Measurements from ENCODE around the gene EME2. TPM values are rescaled to one million over a fixed set of nuclear protein-coding genes. Genes with fewer than 3 reads are reported as not detected.

EME2 gene
- total RNA-seq, 1 experiment from 2014 or later, result 3.5 TPM

- no peak for DNase-seq (ENCODE audit: low read depth)
- in situ Hi-C loops (cut with HindIII; ENCODE audit: low pct_unique_long_range_greater_than_20kb, low sequenced_read_pairs), result no loop called here
These were observed 29.0 kb upstream of the EME2 start for GRCh38 chr16:1743376-1744337.

GRCh38 chr16:1744338-1744840 lies 28.2 kb upstream of the EME2 start:
- no peak for DNase-seq (ENCODE audit: low read depth)
- in situ Hi-C loops (cut with HindIII; ENCODE audit: low pct_unique_long_range_greater_than_20kb, low sequenced_read_pairs), result no loop called here

GRCh38 chr16:1745181-1745899 lies 27.3 kb upstream of the EME2 start:
- DNase-seq (ENCODE audit: low read depth), result peak; percentile 35

GRCh38 chr16:1745900-1746692 lies 26.5 kb upstream of the EME2 start:
- in situ Hi-C loops (cut with HindIII; ENCODE audit: low pct_unique_long_range_greater_than_20kb, low sequenced_read_pairs), result no loop called here
- peak; percentile 70 for DNase-seq (ENCODE audit: low read depth)

More at GRCh38 chr16:1745181-1745899, 27.3 kb upstream of the EME2 start:
- in situ Hi-C loops (cut with HindIII; ENCODE audit: low pct_unique_long_range_greater_than_20kb, low sequenced_read_pairs), result no loop called here

GRCh38 chr16:1746693-1747195 lies 25.9 kb upstream of the EME2 start:
- peak; percentile 50 for DNase-seq (ENCODE audit: low read depth)

GRCh38 chr16:1747934-1748333 lies 24.7 kb upstream of the EME2 start:
- DNase-seq (ENCODE audit: low read depth), result no peak
- in situ Hi-C loops (cut with HindIII; ENCODE audit: low pct_unique_long_range_greater_than_20kb, low sequenced_read_pairs), result no loop called here

More at GRCh38 chr16:1746693-1747195, 25.9 kb upstream of the EME2 start:
- in situ Hi-C loops (cut with HindIII; ENCODE audit: low pct_unique_long_range_greater_than_20kb, low sequenced_read_pairs), result no loop called here

- in situ Hi-C loops (cut with HindIII; ENCODE audit: low pct_unique_long_range_greater_than_20kb, low sequenced_read_pairs), result no loop called here
- DNase-seq (ENCODE audit: low read depth), result no peak
These were observed 23.2 kb upstream of the EME2 start for GRCh38 chr16:1749152-1750117.

GRCh38 chr16:1751946-1752345 lies 20.7 kb upstream of the EME2 start:
- DNase-seq (ENCODE audit: low read depth), result no peak
- in situ Hi-C loops (cut with HindIII; ENCODE audit: low pct_unique_long_range_greater_than_20kb, low sequenced_read_pairs), result no loop called here

- no peak for DNase-seq (ENCODE audit: low read depth)
- in situ Hi-C loops (cut with HindIII; ENCODE audit: low pct_unique_long_range_greater_than_20kb, low sequenced_read_pairs), result no loop called here
These were observed 19.8 kb upstream of the EME2 start for GRCh38 chr16:1752853-1753252.

GRCh38 chr16:1754204-1754603 lies 18.4 kb upstream of the EME2 start:
- DNase-seq (ENCODE audit: low read depth), result no peak
- in situ Hi-C loops (cut with HindIII; ENCODE audit: low pct_unique_long_range_greater_than_20kb, low sequenced_read_pairs), result no loop called here

- DNase-seq (ENCODE audit: low read depth), result no peak
- in situ Hi-C loops (cut with HindIII; ENCODE audit: low pct_unique_long_range_greater_than_20kb, low sequenced_read_pairs), result no loop called here
These were observed 14.7 kb upstream of the EME2 start for GRCh38 chr16:1757714-1758461.

GRCh38 chr16:1758923-1759322 lies 13.7 kb upstream of the EME2 start:
- in situ Hi-C loops (cut with HindIII; ENCODE audit: low pct_unique_long_range_greater_than_20kb, low sequenced_read_pairs), result no loop called here

GRCh38 chr16:1759511-1759910 lies 13.1 kb upstream of the EME2 start:
- in situ Hi-C loops (cut with HindIII; ENCODE audit: low pct_unique_long_range_greater_than_20kb, low sequenced_read_pairs), result no loop called here
- DNase-seq (ENCODE audit: low read depth), result no peak

More at GRCh38 chr16:1758923-1759322, 13.7 kb upstream of the EME2 start:
- no peak for DNase-seq (ENCODE audit: low read depth)

- DNase-seq (ENCODE audit: low read depth), result no peak
- in situ Hi-C loops (cut with HindIII; ENCODE audit: low pct_unique_long_range_greater_than_20kb, low sequenced_read_pairs), result no loop called here
These were observed 11.7 kb upstream of the EME2 start for GRCh38 chr16:1760911-1761310.

- DNase-seq (ENCODE audit: low read depth), result no peak
- in situ Hi-C loops (cut with HindIII; ENCODE audit: low pct_unique_long_range_greater_than_20kb, low sequenced_read_pairs), result no loop called here
These were observed 10.9 kb upstream of the EME2 start for GRCh38 chr16:1761751-1762150.

GRCh38 chr16:1762196-1762878 lies 10.3 kb upstream of the EME2 start:
- DNase-seq (ENCODE audit: low read depth), result no peak
- in situ Hi-C loops (cut with HindIII; ENCODE audit: low pct_unique_long_range_greater_than_20kb, low sequenced_read_pairs), result no loop called here
